ENCODE results near the gene DCHS2.

GRCh38 chr4:154490583-154491340, 837 bp downstream of the DCHS2 start:
- TF ChIP-seq, protein P1, sequence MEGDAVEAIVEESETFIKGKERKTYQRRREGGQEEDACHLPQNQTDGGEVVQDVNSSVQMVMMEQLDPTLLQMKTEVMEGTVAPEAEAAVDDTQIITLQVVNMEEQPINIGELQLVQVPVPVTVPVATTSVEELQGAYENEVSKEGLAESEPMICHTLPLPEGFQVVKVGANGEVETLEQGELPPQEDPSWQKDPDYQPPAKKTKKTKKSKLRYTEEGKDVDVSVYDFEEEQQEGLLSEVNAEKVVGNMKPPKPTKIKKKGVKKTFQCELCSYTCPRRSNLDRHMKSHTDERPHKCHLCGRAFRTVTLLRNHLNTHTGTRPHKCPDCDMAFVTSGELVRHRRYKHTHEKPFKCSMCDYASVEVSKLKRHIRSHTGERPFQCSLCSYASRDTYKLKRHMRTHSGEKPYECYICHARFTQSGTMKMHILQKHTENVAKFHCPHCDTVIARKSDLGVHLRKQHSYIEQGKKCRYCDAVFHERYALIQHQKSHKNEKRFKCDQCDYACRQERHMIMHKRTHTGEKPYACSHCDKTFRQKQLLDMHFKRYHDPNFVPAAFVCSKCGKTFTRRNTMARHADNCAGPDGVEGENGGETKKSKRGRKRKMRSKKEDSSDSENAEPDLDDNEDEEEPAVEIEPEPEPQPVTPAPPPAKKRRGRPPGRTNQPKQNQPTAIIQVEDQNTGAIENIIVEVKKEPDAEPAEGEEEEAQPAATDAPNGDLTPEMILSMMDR (IDR thresholded peaks at IDR 0.05; ENCODE audit: poor library complexity): no peak
- peak; percentile 66 for TF ChIP-seq EZH2 (IDR thresholded peaks at IDR 0.05; ENCODE audit: borderline replicate concordance)
